Adipose tissue (tissue), 3 donors: ENCODE measurements around the gene CCS. TPM values are rescaled to one million over a fixed set of nuclear protein-coding genes. Genes with fewer than 3 reads are reported as not detected.
"Not testable (repeated sequence)": the region's sequence is repeated elsewhere in the genome, so short reads cannot be mapped to it uniquely, and the experiment has no call there.

Experiments
- H3K27ac ChIP-seq: one replicate; pipeline ENCODE4 v1.5.1; 2013; ENCODE audit warnings: low read depth, low read length
- WGBS, 3 donors: extraction: QIAGEN DNeasy Blood & Tissue Kit; methylation state at CpG; one replicate each; pipeline ENCODE4 v1.1.7; 2013; 5-methylcytosine and 5-hydroxymethylcytosine counted together
- polyA plus RNA-seq, 3 donors: library from polyadenylated mRNA; stranded (reverse); fragments of 200-250 nt; gene quantifications; one replicate each; pipeline ENCODE4 v1.2.3, GENCODE V29; 2013
- donor health status: healthy with polysubstance abuse.
- donor health status: Bipolar disorder and iron deficiency.
- donor health status: healthy.

Gene CCS
- polyA plus RNA-seq, 3 donors, result 33.7 to 45.1 (median 41.2) TPM

GRCh38 chr11:66639066-66639813 lies 46.3 kb downstream of the CCS start:
- H3K27ac ChIP-seq, result peak overlapping the region; percentile 59
- WGBS, 3 donors, result 2 to 8% (median 6%) methylated on average over 27 of the region's 27 CpGs

- WGBS, 3 donors, result 40 to 66% (median 66%) methylated on average over 8 to 10 of the region's 10 CpGs
- H3K27ac ChIP-seq, result not testable (repeated sequence)
These were observed 46.9 kb downstream of the CCS start for GRCh38 chr11:66639814-66640340.

GRCh38 chr11:66641834-66642233 lies 48.8 kb downstream of the CCS start:
- WGBS, 3 donors, result 18 to 39% (median 23%) methylated on average over 3 of the region's 3 CpGs
- H3K27ac ChIP-seq, result no peak overlapping the region

GRCh38 chr11:66643745-66644437 lies 50.9 kb downstream of the CCS start:
- WGBS, 3 donors, result 64 to 91% (median 90%) methylated on average over 24 of the region's 24 CpGs
- H3K27ac ChIP-seq, result no peak overlapping the region

- 72 to 77% (median 72%) methylated on average over 4 of the region's 4 CpGs for WGBS, 3 donors
- H3K27ac ChIP-seq, result no peak overlapping the region
These were observed 53.8 kb downstream of the CCS start for GRCh38 chr11:66646828-66647227.

- WGBS, 3 donors, result 89 to 97% (median 96%) methylated on average over 5 of the region's 5 CpGs
- H3K27ac ChIP-seq, result no peak overlapping the region
These were observed 56.9 kb downstream of the CCS start for GRCh38 chr11:66649903-66650302.

GRCh38 chr11:66651016-66651415 lies 58.0 kb downstream of the CCS start:
- H3K27ac ChIP-seq, result no peak overlapping the region
- WGBS, 3 donors, result 91 to 96% (median 95%) methylated on average over 1 to 2 of the region's 2 CpGs

- H3K27ac ChIP-seq, result no peak overlapping the region
- 89 to 95% (median 93%) methylated on average over 7 of the region's 7 CpGs for WGBS, 3 donors
These were observed 59.7 kb downstream of the CCS start for GRCh38 chr11:66652651-66653050.

- WGBS, 3 donors, result 89 to 93% (median 91%) methylated on average over 6 of the region's 6 CpGs
- no peak overlapping the region for H3K27ac ChIP-seq
These were observed 60.1 kb downstream of the CCS start for GRCh38 chr11:66653123-66653522.

Other genes with a start within 250 kb of the CCS start
- 10 to 100 TPM; 33.5 to 40.2 (median 36.4) TPM for gene BRMS1, start 248.1 kb upstream of the CCS start, polyA plus RNA-seq
- gene B4GAT1, start 245.6 kb upstream of the CCS start, polyA plus RNA-seq, result 10 to 100 TPM; 12.5 to 19.9 (median 17.9) TPM
- 1 to 10 TPM; 6.7 to 9.4 (median 6.8) TPM for gene SLC29A2, start 221.4 kb upstream of the CCS start, polyA plus RNA-seq
- under 1 TPM in 2 of 3 donors, not detected in 1; 0.06 to 0.07 TPM for gene NPAS4, start 172.2 kb upstream of the CCS start, polyA plus RNA-seq
- gene MRPL11, start 154.3 kb upstream of the CCS start, polyA plus RNA-seq, result 10 to 100 TPM; 30.2 to 53.6 (median 42.9) TPM
- 10 to 100 TPM in 1 of 3 donors, 1 to 10 TPM in 2; 3.9 to 10.0 (median 5.8) TPM for gene PELI3, start 126.3 kb upstream of the CCS start, polyA plus RNA-seq
- 10 to 100 TPM; 15.1 to 29.0 (median 18.6) TPM for gene DPP3, start 112.8 kb upstream of the CCS start, polyA plus RNA-seq
- 10 to 100 TPM; 11.5 to 15.5 (median 12.3) TPM for gene BBS1, start 82.5 kb upstream of the CCS start, polyA plus RNA-seq
- gene ZDHHC24, start 47.1 kb upstream of the CCS start, polyA plus RNA-seq, result 10 to 100 TPM in 2 of 3 donors, 1 to 10 TPM in 1; 8.2 to 12.2 (median 10.8) TPM
- gene ACTN3, start 46.3 kb upstream of the CCS start, polyA plus RNA-seq, result under 1 TPM in 2 of 3 donors, not detected in 1; 0.03 to 0.15 TPM
- 10 to 100 TPM; 22.4 to 73.7 (median 40.3) TPM for gene CTSF, start 24.6 kb upstream of the CCS start, polyA plus RNA-seq
- gene CCDC87, start 122 bp upstream of the CCS start, polyA plus RNA-seq, result under 1 TPM in 2 of 3 donors, not detected in 1; 0.04 to 0.17 TPM
- gene RBM14, start 23.4 kb downstream of the CCS start, polyA plus RNA-seq, result 10 to 100 TPM; 21.1 to 35.3 (median 33.4) TPM
- 100 to 1,000 TPM in 1 of 3 donors, 10 to 100 TPM in 2; 79.9 to 103 (median 97.5) TPM for gene RBM4, start 45.5 kb downstream of the CCS start, polyA plus RNA-seq
- 10 to 100 TPM in 2 of 3 donors, 1 to 10 TPM in 1; 9.5 to 13.5 (median 10.1) TPM for gene RBM4B, start 84.7 kb downstream of the CCS start, polyA plus RNA-seq
- 10 to 100 TPM in 1 of 3 donors, 1 to 10 TPM in 1, under 1 TPM in 1; 0.22 to 22.3 (median 1.5) TPM for gene SPTBN2, start 136.0 kb downstream of the CCS start, polyA plus RNA-seq